OCI-LY1 (cell line): ENCODE measurements around the gene MRPL43.

Experiments
- CTCF ChIP-seq: fragments of 200-600 bp; sonication (generic), shearing (Covaris generic); IDR thresholded peaks from 2 replicates; pipeline ENCODE4 v1.5.1; 2017; ENCODE audit warnings: mild to moderate bottlenecking, antibody characterized with exemption, low read length, moderate library complexity, mixed read lengths
- EZH2 ChIP-seq: fragments of 200-600 bp; sonication (generic), shearing (Covaris generic); IDR thresholded peaks from 2 replicates; pipeline ENCODE4 v1.8.0; 2017; ENCODE audit warnings: borderline replicate concordance, mixed run types, mild to moderate bottlenecking, antibody characterized with exemption, low read length, moderate library complexity, mixed read lengths

GRCh38 chr10:101000915-101001658, 13.8 kb upstream of the MRPL43 start:
- TF ChIP-seq CTCF (no peak), EZH2 (no peak)
